ENCODE data around the gene MAT2A. TPM values are rescaled to one million over a fixed set of nuclear protein-coding genes. Genes with fewer than 3 reads are reported as not detected.

The MAT2A gene
- total RNA-seq, 2 donors from 2014 or later, result 105 to 156 TPM

GRCh38 chr2:85522090-85522647 is 16.8 kb upstream of the MAT2A start:
- no peak for TF ChIP-seq CTCF (IDR thresholded peaks at IDR 0.05)
- Histone ChIP-seq H3K4me3 (no peak overlapping the region), H3K36me3 (no peaks in the 10 kb centered on the region), H3K4me1 (no peaks in the 10 kb centered on the region), H3K27me3 (no peaks in the 10 kb centered on the region), H3K27ac (no peak overlapping the region), H3K9ac (ENCODE audit: low read depth in 2 of 2, low read length in 2 of 2) (no peak overlapping the region), H3K9me3 (no peaks in the 10 kb centered on the region)
- DNase-seq, result no peak
- intact Hi-C loops (cut with DNase I), result no loop called here

DNA sequence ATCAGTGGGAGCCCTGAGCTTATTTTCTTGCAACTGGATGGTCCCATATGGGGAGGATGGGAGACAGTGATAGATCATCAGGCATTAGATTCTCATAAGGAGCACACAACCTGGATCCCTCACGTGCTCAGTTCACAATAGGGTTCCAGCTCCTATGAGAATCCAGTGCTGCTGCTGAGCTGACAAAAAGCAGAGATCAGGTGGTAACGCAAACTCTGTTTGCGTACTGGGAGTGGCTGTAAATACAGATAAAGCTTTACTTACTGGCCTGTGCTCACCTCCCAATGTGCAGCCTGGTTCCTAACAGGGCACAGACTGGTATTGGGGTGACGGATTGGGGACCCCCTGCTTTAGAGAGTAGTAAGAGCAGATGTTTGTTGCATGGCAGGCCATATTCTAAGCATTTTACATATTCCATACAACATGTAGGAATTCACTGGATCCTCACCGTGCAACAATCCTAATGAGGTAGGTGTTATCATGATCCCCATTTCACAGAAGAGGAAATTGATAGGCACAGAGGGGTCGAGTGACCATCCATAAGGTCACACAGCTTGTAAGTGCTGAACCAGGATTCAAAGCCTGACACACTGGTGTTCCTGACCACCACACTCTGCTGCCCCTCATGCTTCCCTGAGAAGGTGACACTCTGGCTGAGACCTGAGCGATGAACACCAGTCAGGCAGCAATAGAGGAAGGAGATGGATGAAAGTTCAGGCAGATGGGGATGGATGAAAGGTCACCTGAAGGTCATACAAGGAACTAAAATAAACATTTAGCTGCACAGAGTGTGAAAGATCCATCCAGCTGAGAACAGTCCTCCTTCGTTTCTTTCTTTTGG is 15.7 kb upstream of the MAT2A start:
- peak overlapping the region in 1 of 2 donors; percentile 62 for H3K9ac ChIP-seq (ENCODE audit: low read depth in 2 of 2, low read length in 2 of 2)
- no peaks in the 10 kb centered on the region for H3K27me3 ChIP-seq
- no peaks in the 10 kb centered on the region for H3K36me3 ChIP-seq
- TF ChIP-seq CTCF (IDR thresholded peaks at IDR 0.05), result no peak
- intact Hi-C loops (cut with DNase I), result no loop called here
- no peaks in the 10 kb centered on the region for H3K9me3 ChIP-seq
- no peak overlapping the region for H3K4me3 ChIP-seq
- H3K27ac ChIP-seq, result peak overlapping the region; percentile 2
- H3K4me1 ChIP-seq, result no peaks in the 10 kb centered on the region
- DNase-seq, result peak; percentile 75

DNA sequence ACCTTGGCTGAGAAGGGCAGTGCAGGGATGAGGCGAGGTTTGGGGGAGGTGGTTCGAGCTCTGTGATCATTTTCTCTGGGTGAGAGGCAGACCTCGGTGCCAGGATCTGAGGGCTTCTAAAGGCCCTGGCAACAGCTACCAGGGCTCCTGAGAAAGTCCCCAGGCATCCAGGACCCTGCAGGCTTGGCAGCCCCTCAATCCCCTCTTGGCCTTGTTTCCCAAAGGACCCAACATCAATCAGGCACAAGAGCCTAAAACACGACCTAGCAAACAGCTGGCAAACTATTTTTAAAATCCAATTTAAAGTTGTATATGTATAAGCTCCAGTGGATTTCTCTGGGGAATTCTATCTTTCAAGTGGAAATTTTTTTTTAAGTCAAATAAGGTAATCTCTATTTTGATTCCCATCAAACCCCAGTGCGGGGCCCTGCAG is 15.0 kb upstream of the MAT2A start:
- Histone ChIP-seq H3K27ac (peak overlapping the region; percentile 2), H3K9me3 (no peaks in the 10 kb centered on the region), H3K27me3 (no peaks in the 10 kb centered on the region), H3K4me1 (no peaks in the 10 kb centered on the region), H3K4me3 (no peak overlapping the region), H3K36me3 (no peaks in the 10 kb centered on the region), H3K9ac (ENCODE audit: low read depth in 2 of 2, low read length in 2 of 2) (peak overlapping the region in 1 of 2 donors; percentile 62)
- intact Hi-C loops (cut with DNase I), result no loop called here
- no peak for DNase-seq
- TF ChIP-seq CTCF (IDR thresholded peaks at IDR 0.05), result no peak

DNA sequence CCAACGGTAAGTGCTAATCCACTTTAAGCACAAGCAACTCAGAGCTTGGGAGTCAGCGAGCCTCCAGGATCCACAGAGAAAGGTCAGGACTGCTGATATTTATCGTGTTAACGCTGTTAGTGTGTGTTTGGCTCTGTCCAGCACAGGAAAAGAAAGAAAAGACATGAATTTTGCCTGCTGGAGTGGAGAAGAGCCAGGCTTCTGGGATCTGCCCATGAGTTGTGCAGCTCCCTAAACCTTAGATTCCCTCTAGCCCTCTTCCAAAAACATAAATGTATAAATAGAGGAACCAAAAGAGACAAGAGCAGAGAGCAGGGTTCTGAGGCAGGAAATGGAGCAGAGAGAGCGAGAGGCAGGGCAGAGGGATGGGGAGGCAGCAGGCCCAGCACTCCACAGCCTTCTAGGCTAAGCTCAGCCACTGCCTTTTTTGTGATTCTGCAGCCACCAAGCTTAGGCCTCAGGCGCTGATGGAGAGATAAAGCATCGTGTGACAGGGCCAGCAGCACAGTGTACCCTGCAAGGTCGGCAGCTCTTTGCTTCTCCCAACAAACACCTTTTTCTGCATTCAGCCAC is 14.5 kb upstream of the MAT2A start:
- Histone ChIP-seq H3K9me3 (no peaks in the 10 kb centered on the region), H3K4me1 (no peaks in the 10 kb centered on the region), H3K27me3 (no peaks in the 10 kb centered on the region), H3K27ac (no peak overlapping the region), H3K9ac (ENCODE audit: low read depth in 2 of 2, low read length in 2 of 2) (peak overlapping the region in 1 of 2 donors; percentile 49), H3K4me3 (no peak overlapping the region), H3K36me3 (no peaks in the 10 kb centered on the region)
- intact Hi-C loops (cut with DNase I), result no loop called here
- TF ChIP-seq CTCF (IDR thresholded peaks at IDR 0.05), result no peak
- no peak for DNase-seq

GRCh38 chr2:85525029-85525428 is 13.9 kb upstream of the MAT2A start:
- no peak for DNase-seq
- intact Hi-C loops (cut with DNase I), result no loop called here
- no peak overlapping the region for H3K4me3 ChIP-seq
- H3K9me3 ChIP-seq, result no peaks in the 10 kb centered on the region
- no peaks in the 10 kb centered on the region for H3K4me1 ChIP-seq
- no peaks in the 10 kb centered on the region for H3K36me3 ChIP-seq
- peak overlapping the region in 1 of 2 donors; percentile 49 for H3K9ac ChIP-seq (ENCODE audit: low read depth in 2 of 2, low read length in 2 of 2)
- TF ChIP-seq CTCF (IDR thresholded peaks at IDR 0.05), result no peak
- no peaks in the 10 kb centered on the region for H3K27me3 ChIP-seq
- H3K27ac ChIP-seq, result no peak overlapping the region
